Neutrophil (primary cell): ENCODE data around the gene C22orf23.

ENCODE experiments used
- H3K27ac ChIP-seq: fragments of 200-600 bp; sonication (generic); 2 replicates; pipeline ENCODE4 v1.5.1; 2016; ENCODE audit warnings: mild to moderate bottlenecking, moderate library complexity
- H3K27me3 ChIP-seq: fragments of 200-600 bp; sonication (generic); 2 replicates; pipeline ENCODE4 v1.6.0; 2016; ENCODE audit warnings: mild to moderate bottlenecking
- H3K36me3 ChIP-seq: fragments of 200-600 bp; sonication (generic); 2 replicates; pipeline ENCODE4 v1.5.1; 2017
- H3K4me1 ChIP-seq, 2 experiments: fragments of 200-600 bp in 1 of 2; sonication (generic) in 1 of 2; 1 replicate in 1 of 2; 2 replicates in 1 of 2; pipeline versions ENCODE4 v1.5.1 to v1.6.1; 2013 to 2016; ENCODE audit warnings: low read depth in 1 of 2, low read length in 1 of 2, mild to moderate bottlenecking in 1 of 2, moderate library complexity in 1 of 2; ENCODE audit not compliant: control insufficient read depth in 1 of 2, insufficient read depth in 1 of 2
- H3K4me3 ChIP-seq, 2 experiments: fragments of 200-600 bp in 1 of 2; sonication (generic) in 1 of 2; 1 replicate in 1 of 2; 2 replicates in 1 of 2; pipeline ENCODE4 v1.5.1; 2013 to 2016; ENCODE audit warnings: low read depth in 1 of 2, low read length in 1 of 2, mild to moderate bottlenecking in 1 of 2, moderate library complexity in 1 of 2
- H3K9me3 ChIP-seq: fragments of 200-600 bp; sonication (generic); 2 replicates; pipeline ENCODE4 v1.5.1; 2016
- TF ChIP-seq, protein P1 (sequence below): fragments of 200-600 bp; sonication (generic); IDR thresholded peaks from 2 replicates; pipeline ENCODE4 v1.5.1; 2016; ENCODE audit warnings: antibody characterized with exemption

C22orf23 gene

DNA sequence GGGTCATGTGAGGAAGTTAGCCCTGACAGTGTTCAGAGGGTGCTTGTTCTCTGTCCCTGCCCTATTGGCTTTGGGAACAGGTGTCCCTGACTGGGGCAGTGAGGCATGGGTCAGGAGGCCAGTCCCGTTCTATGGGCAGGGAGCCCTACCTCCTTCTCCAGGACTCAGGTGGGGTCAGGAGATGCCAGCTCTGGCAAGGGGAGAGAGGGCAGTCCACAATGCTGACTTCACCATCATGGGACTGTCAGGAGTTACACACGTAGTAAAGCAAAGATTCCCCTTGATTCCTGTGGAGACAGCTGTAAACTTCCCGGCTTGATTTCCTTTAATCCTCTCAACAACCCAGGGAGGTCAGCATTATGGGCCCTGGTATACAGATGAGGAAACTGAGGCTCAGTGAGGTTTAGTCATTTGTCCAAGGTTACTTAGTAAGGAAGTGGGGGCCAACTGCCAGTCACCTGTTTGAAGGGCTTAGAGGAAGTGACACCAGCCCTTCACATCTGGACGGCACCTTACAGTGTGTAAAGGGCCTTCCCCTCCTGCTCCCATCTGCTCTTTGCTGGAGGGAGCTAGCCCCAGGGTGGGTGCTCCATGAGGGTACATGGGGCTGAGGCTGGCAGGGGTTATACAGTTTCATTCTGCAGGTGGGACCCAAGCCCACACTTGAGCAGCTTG is 35.4 kb downstream of the C22orf23 start:
- no peaks in the 10 kb centered on the region for H3K9me3 ChIP-seq
- H3K27ac ChIP-seq = no peak overlapping the region
- TF ChIP-seq, protein P1, sequence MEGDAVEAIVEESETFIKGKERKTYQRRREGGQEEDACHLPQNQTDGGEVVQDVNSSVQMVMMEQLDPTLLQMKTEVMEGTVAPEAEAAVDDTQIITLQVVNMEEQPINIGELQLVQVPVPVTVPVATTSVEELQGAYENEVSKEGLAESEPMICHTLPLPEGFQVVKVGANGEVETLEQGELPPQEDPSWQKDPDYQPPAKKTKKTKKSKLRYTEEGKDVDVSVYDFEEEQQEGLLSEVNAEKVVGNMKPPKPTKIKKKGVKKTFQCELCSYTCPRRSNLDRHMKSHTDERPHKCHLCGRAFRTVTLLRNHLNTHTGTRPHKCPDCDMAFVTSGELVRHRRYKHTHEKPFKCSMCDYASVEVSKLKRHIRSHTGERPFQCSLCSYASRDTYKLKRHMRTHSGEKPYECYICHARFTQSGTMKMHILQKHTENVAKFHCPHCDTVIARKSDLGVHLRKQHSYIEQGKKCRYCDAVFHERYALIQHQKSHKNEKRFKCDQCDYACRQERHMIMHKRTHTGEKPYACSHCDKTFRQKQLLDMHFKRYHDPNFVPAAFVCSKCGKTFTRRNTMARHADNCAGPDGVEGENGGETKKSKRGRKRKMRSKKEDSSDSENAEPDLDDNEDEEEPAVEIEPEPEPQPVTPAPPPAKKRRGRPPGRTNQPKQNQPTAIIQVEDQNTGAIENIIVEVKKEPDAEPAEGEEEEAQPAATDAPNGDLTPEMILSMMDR = no peak
- H3K27me3 ChIP-seq = no peaks in the 10 kb centered on the region
- H3K4me1 ChIP-seq = peaks cover 11 to 13% of the 10 kb centered on the region in 2 experiments
- peaks cover 54% of the 10 kb centered on the region for H3K36me3 ChIP-seq
- no peak overlapping the region for H3K4me3 ChIP-seq

GRCh38 chr22:37916311-37916710 is 37.1 kb downstream of the C22orf23 start:
- peaks cover 13 to 25% of the 10 kb centered on the region in 2 experiments for H3K4me1 ChIP-seq
- H3K27me3 ChIP-seq = no peaks in the 10 kb centered on the region
- TF ChIP-seq, protein P1 = no peak
- H3K9me3 ChIP-seq = no peaks in the 10 kb centered on the region
- H3K4me3 ChIP-seq = no peak overlapping the region
- H3K36me3 ChIP-seq = peaks cover 45% of the 10 kb centered on the region
- no peak overlapping the region for H3K27ac ChIP-seq

GRCh38 chr22:37913233-37913721 is 40.1 kb downstream of the C22orf23 start:
- H3K9me3 ChIP-seq = no peaks in the 10 kb centered on the region
- no peak overlapping the region for H3K4me3 ChIP-seq
- peak overlapping the region; percentile 26 for H3K27ac ChIP-seq
- TF ChIP-seq, protein P1 = no peak
- H3K27me3 ChIP-seq = no peaks in the 10 kb centered on the region
- H3K4me1 ChIP-seq = peaks cover 8 to 19% of the 10 kb centered on the region in 2 experiments
- H3K36me3 ChIP-seq = peaks cover 30% of the 10 kb centered on the region

- Histone ChIP-seq H3K4me3 (no peak overlapping the region), H3K27ac (no peak overlapping the region), H3K9me3 (no peaks in the 10 kb centered on the region), H3K4me1 (peaks cover 13 to 21% of the 10 kb centered on the region in 2 experiments), H3K36me3 (peaks cover 19% of the 10 kb centered on the region), H3K27me3 (no peaks in the 10 kb centered on the region)
- TF ChIP-seq, protein P1 = no peak
These were observed 41.2 kb downstream of the C22orf23 start for GRCh38 chr22:37912171-37912570.

DNA sequence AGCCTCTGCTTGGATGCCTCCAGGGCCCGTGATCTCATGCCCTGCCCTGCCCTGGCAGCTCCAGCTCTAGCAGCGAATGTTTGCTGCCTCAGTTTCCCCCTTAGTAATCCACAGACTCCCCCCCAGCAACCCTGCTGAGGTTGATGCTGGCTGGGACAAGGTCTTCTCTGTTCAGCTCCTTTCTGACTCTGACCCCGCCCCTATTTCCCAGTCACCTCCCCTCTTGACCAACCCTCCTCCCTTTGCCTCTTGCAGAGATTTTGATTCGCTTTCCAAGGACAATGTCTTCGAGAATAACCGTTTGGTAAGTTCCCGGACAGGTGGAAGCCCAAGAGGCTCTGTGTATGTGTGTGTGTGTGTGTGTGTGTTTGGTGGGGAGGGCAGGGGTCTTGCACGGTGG is 41.7 kb downstream of the C22orf23 start:
- no peaks in the 10 kb centered on the region for H3K9me3 ChIP-seq
- H3K27ac ChIP-seq = no peak overlapping the region
- H3K4me3 ChIP-seq = no peak overlapping the region
- H3K36me3 ChIP-seq = peaks cover 15% of the 10 kb centered on the region
- H3K4me1 ChIP-seq = peaks cover 18 to 25% of the 10 kb centered on the region in 2 experiments
- TF ChIP-seq, protein P1 = no peak
- no peaks in the 10 kb centered on the region for H3K27me3 ChIP-seq
